ENCODE measurements around the gene CDH1.
"Not testable (repeated sequence)": the region's sequence is repeated elsewhere in the genome, so short reads cannot be mapped to it uniquely, and the experiment has no call there.

CDH1 gene

DNA sequence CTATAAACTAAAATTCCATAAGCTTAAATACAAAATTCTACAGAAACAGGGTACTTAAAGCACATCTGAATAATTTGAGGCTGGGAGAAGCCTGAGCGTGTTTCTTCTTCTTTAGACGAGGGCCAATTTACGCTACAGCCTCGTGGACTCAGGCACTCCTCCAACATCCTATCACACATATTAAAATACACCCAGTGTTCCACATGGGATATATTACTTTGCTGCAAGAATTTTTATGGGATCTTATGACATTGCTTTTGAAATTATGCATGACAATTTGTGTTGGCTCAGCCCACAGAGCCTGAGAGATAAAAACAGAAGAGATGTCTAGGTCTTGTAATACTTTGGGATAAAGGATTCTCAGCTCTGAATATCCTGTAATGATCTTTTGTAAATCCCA, 102.7 kb downstream of the CDH1 start:
- Histone ChIP-seq H3K27ac (no peak overlapping the region), H3K4me3 (ENCODE audit: low read depth, low read length) (no peak overlapping the region), H3K27me3 (replicated peaks) (no peaks in the 10 kb centered on the region), H3K36me3 (replicated peaks) (no peaks in the 10 kb centered on the region)
- DNase-seq: no peak
- TF ChIP-seq, protein P1, sequence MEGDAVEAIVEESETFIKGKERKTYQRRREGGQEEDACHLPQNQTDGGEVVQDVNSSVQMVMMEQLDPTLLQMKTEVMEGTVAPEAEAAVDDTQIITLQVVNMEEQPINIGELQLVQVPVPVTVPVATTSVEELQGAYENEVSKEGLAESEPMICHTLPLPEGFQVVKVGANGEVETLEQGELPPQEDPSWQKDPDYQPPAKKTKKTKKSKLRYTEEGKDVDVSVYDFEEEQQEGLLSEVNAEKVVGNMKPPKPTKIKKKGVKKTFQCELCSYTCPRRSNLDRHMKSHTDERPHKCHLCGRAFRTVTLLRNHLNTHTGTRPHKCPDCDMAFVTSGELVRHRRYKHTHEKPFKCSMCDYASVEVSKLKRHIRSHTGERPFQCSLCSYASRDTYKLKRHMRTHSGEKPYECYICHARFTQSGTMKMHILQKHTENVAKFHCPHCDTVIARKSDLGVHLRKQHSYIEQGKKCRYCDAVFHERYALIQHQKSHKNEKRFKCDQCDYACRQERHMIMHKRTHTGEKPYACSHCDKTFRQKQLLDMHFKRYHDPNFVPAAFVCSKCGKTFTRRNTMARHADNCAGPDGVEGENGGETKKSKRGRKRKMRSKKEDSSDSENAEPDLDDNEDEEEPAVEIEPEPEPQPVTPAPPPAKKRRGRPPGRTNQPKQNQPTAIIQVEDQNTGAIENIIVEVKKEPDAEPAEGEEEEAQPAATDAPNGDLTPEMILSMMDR (IDR thresholded peaks at IDR 0.05; ENCODE audit: low read depth, low read length, missing control alignments): no peak
- in situ Hi-C loops (cut with HindIII; ENCODE audit: low pct_ligation_motif_present, low sequenced_read_pairs): no loop called here

- H3K36me3 ChIP-seq (replicated peaks); H3K27me3 ChIP-seq (replicated peaks); H3K27ac ChIP-seq; DNase-seq; in situ Hi-C loops (cut with HindIII; ENCODE audit: low pct_ligation_motif_present, low sequenced_read_pairs): not testable (repeated sequence)
- peak overlapping the region; percentile 73 for H3K4me3 ChIP-seq (ENCODE audit: low read depth, low read length)
Measured at GRCh38 chr16:68842964-68843481, 105.9 kb downstream of the CDH1 start.

DNA sequence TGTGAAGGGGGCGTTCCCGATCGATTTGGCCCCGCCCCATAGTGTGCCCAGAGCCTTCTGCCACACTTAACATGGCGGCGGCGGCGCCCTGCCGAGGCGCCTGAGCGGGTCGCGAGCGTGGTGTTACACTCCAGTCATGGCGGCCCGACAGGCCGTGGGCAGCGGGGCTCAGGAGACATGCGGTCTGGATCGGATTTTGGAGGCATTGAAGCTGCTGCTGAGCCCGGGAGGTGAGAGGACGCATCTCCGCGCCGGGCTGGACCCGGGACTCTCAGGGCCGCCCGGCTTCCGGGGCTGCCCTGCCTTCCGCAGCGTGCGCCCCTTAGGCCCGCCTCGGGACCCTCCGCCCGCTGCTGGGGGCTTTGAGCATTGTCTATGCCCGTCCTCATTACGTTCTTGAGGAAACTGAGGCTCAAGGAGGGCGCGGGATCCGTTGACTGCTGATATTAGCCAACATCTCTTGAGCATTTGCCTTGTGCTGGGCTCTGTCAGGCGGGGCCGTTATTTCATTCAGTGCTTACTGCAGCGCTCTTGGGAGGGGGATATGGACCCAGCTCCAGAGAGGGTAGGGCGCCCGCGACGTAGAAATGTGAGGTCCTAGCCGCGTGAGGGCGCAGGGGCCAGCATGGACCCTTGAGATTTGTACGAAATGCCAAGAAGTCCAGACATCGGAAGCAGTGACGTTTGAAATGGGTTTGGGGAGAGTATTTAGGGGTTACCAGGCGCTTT, 106.6 kb downstream of the CDH1 start, which contains the start of gene TANGO6:
Gene TANGO6, plus strand, starts transcription at position 50 of the 729 bp plus-strand sequence. Its CDS starts 87 bp downstream, at position 137.
- in situ Hi-C loops (cut with HindIII; ENCODE audit: low pct_ligation_motif_present, low sequenced_read_pairs): no loop called here
- TF ChIP-seq, protein P1 (IDR thresholded peaks at IDR 0.05; ENCODE audit: low read depth, low read length, missing control alignments): peak; percentile 57
- Histone ChIP-seq H3K4me3 (ENCODE audit: low read depth, low read length) (peak within 1 kb of the TSS; percentile 73), H3K27ac (peak within 1 kb of the TSS; percentile 77), H3K36me3 (replicated peaks) (no peaks in the 10 kb centered on the region), H3K27me3 (replicated peaks) (no peaks in the 10 kb centered on the region)
- peak; percentile 68 for DNase-seq

DNA sequence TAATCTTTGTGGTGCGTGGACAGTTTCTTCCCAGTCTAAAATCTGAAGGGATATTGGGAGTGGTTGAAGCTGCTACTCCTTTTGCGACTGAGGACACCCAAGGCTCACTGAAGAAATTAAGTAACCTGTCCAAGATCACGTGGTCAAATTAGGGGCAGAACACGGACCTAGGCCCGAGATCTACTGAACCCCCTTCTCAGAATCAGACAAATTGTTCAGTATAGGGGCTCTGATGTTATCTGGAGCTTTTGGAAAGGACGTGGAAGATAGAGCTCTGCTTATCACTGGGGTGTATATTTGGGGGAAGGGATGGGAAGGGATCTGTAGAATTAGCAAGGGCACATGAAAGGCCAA, 107.1 kb downstream of the CDH1 start:
- Histone ChIP-seq H3K27ac (peak overlapping the region; percentile 77), H3K36me3 (replicated peaks) (no peaks in the 10 kb centered on the region), H3K4me3 (ENCODE audit: low read depth, low read length) (peak overlapping the region; percentile 73), H3K27me3 (replicated peaks) (no peaks in the 10 kb centered on the region)
- TF ChIP-seq, protein P1 (IDR thresholded peaks at IDR 0.05; ENCODE audit: low read depth, low read length, missing control alignments): no peak
- DNase-seq: no peak
- in situ Hi-C loops (cut with HindIII; ENCODE audit: low pct_ligation_motif_present, low sequenced_read_pairs): no loop called here

DNA sequence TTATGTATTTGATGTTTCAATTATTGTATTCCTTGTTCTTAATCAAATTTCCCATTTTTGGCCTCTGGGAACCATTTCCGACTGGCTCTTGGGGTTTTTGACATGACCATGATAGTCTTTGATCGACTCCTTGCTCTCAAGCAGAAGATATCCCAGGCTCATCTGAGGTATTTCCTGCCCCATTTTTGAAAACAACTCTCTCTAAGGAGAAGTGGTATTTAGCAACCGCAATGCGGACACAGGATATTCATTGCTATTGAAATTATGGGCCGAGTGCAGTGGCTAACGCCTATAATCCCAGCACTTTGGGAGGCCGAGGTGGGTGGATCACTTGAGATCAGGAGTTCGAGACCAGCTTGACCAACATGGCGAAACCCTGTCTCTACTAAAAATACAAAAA, 111.7 kb downstream of the CDH1 start:
- in situ Hi-C loops (cut with HindIII; ENCODE audit: low pct_ligation_motif_present, low sequenced_read_pairs): no loop called here
- H3K27me3 ChIP-seq (replicated peaks): no peaks in the 10 kb centered on the region
- no peak overlapping the region for H3K27ac ChIP-seq
- H3K4me3 ChIP-seq (ENCODE audit: low read depth, low read length): no peak overlapping the region
- TF ChIP-seq, protein P1 (IDR thresholded peaks at IDR 0.05; ENCODE audit: low read depth, low read length, missing control alignments): no peak
- H3K36me3 ChIP-seq (replicated peaks): no peaks in the 10 kb centered on the region
- no peak for DNase-seq

- in situ Hi-C loops (cut with HindIII; ENCODE audit: low pct_ligation_motif_present, low sequenced_read_pairs): no loop called here
- Histone ChIP-seq H3K27me3 (replicated peaks) (no peaks in the 10 kb centered on the region), H3K27ac (no peak overlapping the region), H3K36me3 (replicated peaks) (no peaks in the 10 kb centered on the region), H3K4me3 (ENCODE audit: low read depth, low read length) (no peak overlapping the region)
- DNase-seq: no peak
- TF ChIP-seq, protein P1 (IDR thresholded peaks at IDR 0.05; ENCODE audit: low read depth, low read length, missing control alignments): no peak
Measured at GRCh38 chr16:68850481-68850880, 113.4 kb downstream of the CDH1 start.
